H1 (cell line): ENCODE data around the gene TAF3. TPM values are rescaled to one million over a fixed set of nuclear protein-coding genes. Genes with fewer than 3 reads are reported as not detected.

Experiments used
- CREB1 ChIP-seq: IDR thresholded peaks from 2 replicates; pipeline ENCODE4 v1.6.1; 2012; ENCODE audit warnings: inconsistent platforms
- EZH2 ChIP-seq: fragments of 200-600 bp; sonication (generic); IDR thresholded peaks from 2 replicates; pipeline ENCODE4 v1.7.1; 2012; ENCODE audit warnings: low read depth, mild to moderate bottlenecking, moderate library complexity, low read length, inconsistent platforms; ENCODE audit not compliant: severe bottlenecking
- MAX ChIP-seq: IDR thresholded peaks from 2 replicates; pipeline ENCODE4 v1.6.1; 2012; ENCODE audit warnings: inconsistent platforms
- RNF2 ChIP-seq: fragments of 200-900, 300-1000 bp; sonication (generic); IDR thresholded peaks from 2 replicates; pipeline ENCODE4 v1.7.1; 2016; ENCODE audit warnings: borderline replicate concordance, low read depth, mild to moderate bottlenecking, antibody characterized with exemption, low read length; ENCODE audit not compliant: poor library complexity, severe bottlenecking; ENCODE audit errors: missing control alignments
- SAP30 ChIP-seq: fragments of 300-600 bp; sonication (generic); IDR thresholded peaks from 2 replicates; pipeline ENCODE4 v1.7.1; 2012; ENCODE audit warnings: low read length, moderate library complexity, mild to moderate bottlenecking, inconsistent platforms; ENCODE audit not compliant: insufficient read depth, insufficient replicate concordance
- SP1 ChIP-seq: IDR thresholded peaks from 2 replicates; pipeline ENCODE4 v1.6.1; 2011; ENCODE audit warnings: low read depth, low read length
- polyA plus RNA-seq, 7 experiments: library from polyadenylated mRNA; depleted of rRNA in 3 of 7; stranded (reverse) in 5 of 7; unstranded in 2 of 7; fragments of >200 nt in 5 of 7; fragments of 200-250 nt in 2 of 7; gene quantifications; 1 replicate in 5 of 7; 2 replicates in 1 of 7; 4 replicates in 1 of 7; pipeline versions ENCODE4 v1.2.1 to v1.2.3, GENCODE V29; 2011 to 2013; ENCODE audit warnings: missing spikeins in 2 of 7, mixed read lengths in 2 of 7
- total RNA-seq: library from RNA; stranded (reverse); fragmentation: NEBNext Ultra II Directional; extraction: Animal tissue kit (Norgen Biotek cat#: 25700); gene quantifications from 2 replicates; pipeline ENCODE4 v1.2.1, GENCODE V29; 2021

The TAF3 gene
- total and polyA plus RNA-seq, 2 of the 8 experiments (the other 6 are each of a cell fraction or from before 2014, with no cell fraction given) = 1.5 to 11.2 TPM

GRCh38 chr10:7876541-7877127 is 58.3 kb downstream of the TAF3 start (continued):
- no peak for TF ChIP-seq MAX
- TF ChIP-seq EZH2 = no peak
- TF ChIP-seq RNF2 = no peak
- no peak for TF ChIP-seq SP1
- TF ChIP-seq CREB1 = no peak
- no peak for TF ChIP-seq SAP30
